GM18526 (cell line): ENCODE measurements around the gene PKNOX1.
A peak's percentile ranks its signal among the peaks of the same experiment; 100 is the strongest.

Experiments used
- POLR2A ChIP-seq: IDR thresholded peaks from 3 replicates; pipeline ENCODE4 v1.6.1; 2011; ENCODE audit not compliant: insufficient read length; ENCODE audit errors: extremely low read depth

PKNOX1 gene

DNA sequence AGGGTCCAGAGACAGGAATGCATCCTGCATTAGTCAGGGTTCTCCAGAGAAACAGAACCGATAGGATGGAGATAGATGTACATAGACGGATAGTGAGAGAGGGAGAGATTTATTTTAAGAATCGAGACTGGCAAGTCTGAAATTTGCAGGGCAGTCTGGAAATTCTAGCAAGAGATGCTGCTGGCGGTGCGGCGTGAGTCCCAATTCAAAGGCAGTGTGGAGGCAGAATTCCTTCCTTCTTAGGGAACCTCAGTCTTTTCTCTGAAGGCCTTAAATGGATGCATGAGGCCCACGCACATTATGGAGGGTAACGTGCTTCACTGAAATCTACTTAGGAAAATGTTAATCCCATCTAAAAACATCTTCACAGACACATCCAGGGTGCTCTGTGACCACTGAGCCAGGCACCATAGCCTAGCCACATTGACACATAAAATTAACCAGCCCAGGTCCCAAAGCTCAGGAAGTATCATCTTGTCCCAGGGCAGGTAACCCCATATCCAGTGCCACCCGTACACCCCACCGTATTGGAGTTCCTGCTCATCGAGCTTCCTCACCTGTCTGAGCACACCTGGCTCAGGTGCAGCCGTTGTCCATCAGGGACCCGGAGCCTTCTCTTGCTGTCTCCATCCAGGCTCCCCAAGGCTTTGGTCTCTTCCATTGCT, 9.7 kb upstream of the PKNOX1 start:
- TF ChIP-seq POLR2A, result no peak

- no peak for TF ChIP-seq POLR2A
Measured at GRCh38 chr21:42965211-42965560, 9.2 kb upstream of the PKNOX1 start.

- no peak for TF ChIP-seq POLR2A
Measured at GRCh38 chr21:42969193-42969600, 5.2 kb upstream of the PKNOX1 start.

DNA sequence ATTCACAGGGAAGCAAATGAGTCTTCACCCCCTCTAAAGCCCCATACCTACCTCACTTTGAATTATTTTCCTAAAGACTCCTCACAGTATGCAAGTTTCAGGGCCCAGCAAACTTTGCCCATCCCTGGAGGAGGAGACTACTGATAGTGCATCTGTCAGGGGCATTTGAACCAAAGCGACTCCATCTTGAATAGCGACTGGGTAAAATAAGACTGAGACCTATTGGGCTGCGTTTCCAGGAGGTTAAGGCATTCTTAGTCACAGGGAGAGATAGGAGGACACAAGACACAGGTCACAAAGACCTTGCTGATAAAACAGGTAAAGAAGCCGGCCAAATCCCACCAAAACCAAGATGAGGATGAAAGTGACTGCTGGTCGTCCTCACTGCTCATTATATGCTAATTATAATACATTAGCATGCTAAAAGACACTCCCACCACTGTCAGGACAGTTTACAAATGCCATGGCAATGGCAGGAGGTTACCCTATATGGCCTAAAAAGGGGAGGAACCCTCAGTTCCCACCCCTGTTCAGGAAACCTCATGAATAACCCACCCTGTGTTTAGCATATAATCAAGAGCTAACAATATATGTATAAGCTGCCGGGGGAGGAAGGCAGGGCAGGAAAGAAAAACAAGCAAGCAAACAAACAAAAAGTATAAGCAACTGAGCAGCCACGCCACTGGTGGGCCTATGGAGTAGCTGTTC, 3.3 kb upstream of the PKNOX1 start:
- no peak for TF ChIP-seq POLR2A

GRCh38 chr21:42971897-42972275, 2.5 kb upstream of the PKNOX1 start:
- no peak for TF ChIP-seq POLR2A

GRCh38 chr21:42973309-42973990, 912 bp upstream of the PKNOX1 start:
- no peak for TF ChIP-seq POLR2A

- peak; percentile 47 for TF ChIP-seq POLR2A
Measured at GRCh38 chr21:42974832-42975820, 764 bp downstream of the PKNOX1 start.

GRCh38 chr21:42975886-42976608, 1.7 kb downstream of the PKNOX1 start:
- TF ChIP-seq POLR2A, result no peak

DNA sequence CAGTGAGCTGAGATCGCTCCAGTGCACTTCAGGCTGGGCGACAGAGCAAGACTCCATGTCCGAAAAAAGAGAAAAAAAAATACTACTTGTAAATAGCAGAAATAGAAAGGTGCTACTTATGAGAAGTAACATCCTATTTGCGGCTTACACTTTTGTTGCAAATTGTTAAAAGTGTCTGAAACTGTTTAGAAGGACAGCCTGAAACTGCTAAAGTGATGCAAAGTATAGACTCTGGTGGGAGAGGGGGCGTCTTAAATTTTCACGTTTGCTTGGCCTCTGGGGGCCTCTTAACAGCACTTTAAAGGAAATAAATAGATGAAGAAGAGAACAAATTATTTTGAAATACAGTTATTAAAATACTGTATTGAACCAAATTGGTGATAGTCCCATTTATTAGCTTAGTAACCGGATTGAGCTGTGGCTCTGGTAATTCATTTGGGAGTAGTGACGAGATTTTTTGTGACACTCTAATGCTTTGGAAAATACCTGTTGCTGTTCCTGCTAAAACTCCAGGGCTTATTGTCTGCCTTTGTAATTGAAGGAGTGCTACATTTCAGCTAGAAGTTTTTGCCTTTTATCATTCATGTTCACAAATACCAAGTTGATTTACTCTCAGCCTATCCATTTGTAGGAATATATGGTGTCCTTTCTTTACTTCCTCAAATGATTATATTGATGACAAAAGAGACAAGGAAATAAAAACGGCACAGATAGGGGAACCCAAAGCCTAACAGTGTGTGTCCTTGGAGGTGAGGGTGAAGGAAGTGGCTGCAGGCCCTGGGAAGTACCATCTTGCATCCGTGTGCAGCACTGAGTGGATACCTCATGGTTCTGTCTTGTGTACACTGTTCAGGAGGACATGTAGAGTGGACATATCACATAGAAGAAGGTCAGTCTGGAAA, 6.2 kb downstream of the PKNOX1 start:
- no peak for TF ChIP-seq POLR2A

DNA sequence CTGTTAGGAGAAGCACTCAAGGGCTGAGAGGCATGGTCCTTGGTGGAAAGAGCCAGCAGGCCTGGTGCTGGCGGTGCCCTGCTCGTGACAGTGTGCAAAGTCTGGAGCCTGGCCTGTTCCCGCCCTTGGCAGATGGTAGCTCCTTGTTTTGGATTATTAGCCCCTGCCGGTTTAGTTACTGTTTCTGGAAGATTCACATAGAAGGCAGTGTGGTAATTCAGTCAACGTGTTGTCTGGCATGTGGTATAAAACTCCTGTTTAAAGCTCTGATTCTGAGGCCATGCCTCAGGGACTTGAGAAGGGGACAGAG, 6.8 kb downstream of the PKNOX1 start:
- TF ChIP-seq POLR2A, result no peak

DNA sequence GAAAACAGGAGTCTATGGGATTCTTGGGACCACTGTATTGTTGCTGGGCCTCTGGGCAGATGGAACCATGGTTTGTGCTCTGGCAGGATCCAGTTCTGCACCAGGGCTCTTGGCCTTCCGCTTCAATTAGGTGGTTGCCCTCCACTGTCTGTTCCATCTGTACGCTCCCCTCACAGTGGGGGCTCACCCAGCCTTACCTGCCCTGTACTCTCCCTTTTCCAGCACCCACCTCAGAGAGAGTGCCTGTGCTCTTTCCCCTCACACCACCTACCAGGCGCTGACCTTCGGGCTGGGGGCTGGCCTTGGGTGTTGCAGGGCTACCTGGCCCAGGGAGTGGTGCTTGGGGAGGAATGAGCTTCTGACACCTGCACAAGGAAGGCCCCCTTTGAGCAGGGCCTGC, 7.5 kb downstream of the PKNOX1 start:
- no peak for TF ChIP-seq POLR2A

DNA sequence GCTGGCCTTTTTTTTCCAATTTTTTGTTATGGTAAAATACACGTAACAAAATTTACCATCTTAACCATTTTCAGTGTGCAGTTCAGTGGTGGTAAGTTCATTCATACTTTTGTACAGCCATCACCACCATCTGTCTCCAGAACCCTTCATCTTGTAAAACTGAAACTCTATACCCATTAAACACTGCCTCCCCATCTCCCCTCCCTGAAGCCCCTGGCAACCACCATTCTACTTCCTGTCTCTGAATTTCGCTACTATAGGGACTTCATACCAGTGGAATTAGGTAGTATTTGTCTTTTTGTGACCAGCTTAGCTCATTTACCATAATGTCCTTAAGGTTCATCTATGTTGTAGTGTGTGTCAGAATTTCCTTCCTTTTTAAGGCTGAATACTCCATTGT, 8.7 kb downstream of the PKNOX1 start:
- TF ChIP-seq POLR2A, result no peak

DNA sequence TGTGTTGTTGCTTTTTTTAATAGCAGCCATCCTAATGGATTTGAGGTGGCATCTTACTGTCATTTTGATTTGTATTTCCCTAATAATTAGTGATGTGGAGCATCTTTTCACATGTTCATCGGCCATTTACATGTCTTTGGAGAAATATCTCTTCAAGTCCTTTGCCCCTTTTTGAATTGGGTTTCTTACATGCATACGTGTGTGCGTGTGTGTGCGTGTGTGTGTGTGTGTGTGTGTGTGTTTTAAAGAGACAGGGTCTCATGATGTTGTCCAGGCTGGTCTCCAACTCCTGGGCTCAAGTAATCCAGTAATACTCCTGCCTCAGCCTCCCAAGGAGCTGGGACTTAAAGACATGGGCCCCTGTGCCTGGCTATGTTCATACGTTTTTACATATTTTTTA, 9.5 kb downstream of the PKNOX1 start:
- no peak for TF ChIP-seq POLR2A
